Heart left ventricle (tissue), 16 donors: ENCODE data around the gene CMTR2. TPM values are rescaled to one million over a fixed set of nuclear protein-coding genes. Genes with fewer than 3 reads are reported as not detected.

ENCODE experiments used
- ATAC-seq, 4 donors: fragments of 200-7000 bp; cut with Tn5 transposase; one replicate each; pipeline ENCODE4 v1.9.1; 2020 to 2022; ENCODE audit warnings: moderate library complexity in 4 of 4, mild to moderate bottlenecking in 3 of 4, moderate number of reproducible peaks in 1 of 4
- DNase-seq, 5 donors: peaks; one replicate each; pipeline ENCODE4 v3.0.0-alpha.2; 2020
- H3K27ac ChIP-seq, 12 donors: fragments of 200-600 bp; sonication (generic) in 4 of 12; one replicate each; pipeline versions ENCODE4 v1.5.0 to v1.8.0; 2016 to 2022; ENCODE audit warnings: mild to moderate bottlenecking in 2 of 12
- H3K27me3 ChIP-seq, 9 donors: fragments of 200-600 bp; sonication (generic) in 2 of 9; one replicate each; pipeline versions ENCODE4 v1.5.1 to v1.8.0; 2016 to 2022; ENCODE audit warnings: mild to moderate bottlenecking in 3 of 9
- H3K36me3 ChIP-seq, 9 donors: fragments of 200-600 bp; sonication (generic) in 2 of 9; one replicate each; pipeline versions ENCODE4 v1.5.0 to v1.8.0; 2018 to 2022; ENCODE audit warnings: mild to moderate bottlenecking in 2 of 9
- H3K4me1 ChIP-seq, 12 donors: fragments of 200-600 bp; sonication (generic) in 4 of 12; one replicate each; pipeline versions ENCODE4 v1.5.0 to v1.8.0; 2016 to 2022; ENCODE audit warnings: mild to moderate bottlenecking in 3 of 12
- H3K4me3 ChIP-seq, 12 donors: fragments of 200-600 bp; sonication (generic) in 4 of 12; one replicate each; pipeline versions ENCODE4 v1.5.0 to v1.8.0; 2017 to 2022; ENCODE audit warnings: mild to moderate bottlenecking in 9 of 12, moderate library complexity in 4 of 12
- H3K9me3 ChIP-seq, 12 donors: fragments of 200-600 bp; sonication (generic) in 4 of 12; one replicate each; pipeline versions ENCODE4 v1.5.0 to v1.8.0; 2016 to 2022; ENCODE audit warnings: mild to moderate bottlenecking in 1 of 12
- POLR2A ChIP-seq, 2 donors: fragments of 450-650 bp; IDR thresholded peaks; one replicate each; pipeline ENCODE4 v1.6.1; 2017; ENCODE audit warnings: antibody characterized with exemption in 2 of 2, mild to moderate bottlenecking in 2 of 2, moderate library complexity in 2 of 2
- WGBS, 4 donors: extraction: QIAGEN DNeasy Blood & Tissue Kit in 2 of 4; methylation state at CpG; one replicate each; pipeline versions ENCODE4 v1.1.5 to v1.1.7; 2013 to 2018; 5-methylcytosine and 5-hydroxymethylcytosine counted together
- intact Hi-C, 10 donors: fragments of 100-400 bp; cut with DNase I; formaldehyde crosslinking; loops; one replicate each; pipeline versions ENCODE4 v1.11.1 to v1.14.2; 2022
- polyA plus RNA-seq, 2 donors: library from polyadenylated mRNA; stranded (reverse); fragments of 200-250 nt; gene quantifications; one replicate each; pipeline ENCODE4 v1.2.3, GENCODE V29; 2013
- total RNA-seq, 9 donors: library from RNA; depleted of rRNA in 2 of 9; stranded (reverse); fragments of >200 nt in 2 of 9; fragmentation: NEBNext Ultra II Directional in 3 of 9; extraction: Animal tissue kit (Norgen Biotek cat#: 25700) in 3 of 9; gene quantifications; one replicate each; pipeline versions ENCODE4 v1.1.0 to v1.2.4, GENCODE V29; 2016 to 2023
- TF ChIP-seq, protein P1 (sequence below), 12 donors: fragments of 200-600 bp; sonication (generic) in 4 of 12; IDR thresholded peaks; one replicate each; pipeline versions ENCODE4 v1.5.0 to v1.8.0; 2018 to 2022; ENCODE audit warnings: antibody characterized with exemption in 12 of 12, mild to moderate bottlenecking in 5 of 12
- donor health status: ischemic (EF 13 %, LVEDD 7.1; RV severe dilation, severe dysfunction).
- donor health status: healthy with polysubstance abuse.
- donor health status: DM: no; HTN: yes; CAD: no.
- donor health status: DM: no; HTN: no; CAD: no.
- donor health status: ischemic (EF 25% LVEDD 6.9; RV normal size, moderate dysfunction).
- donor health status: ischemic (EF 25% LVEDD 5.7; RV mildly dilated, moderate dysfunction).
- donor health status: healthy.
- donor health status: DM: yes; HTN: yes; CAD: no.
- donor health status: ischemic (EF 35%, LVEDD 5.7; RV mildly dilated, moderate dysfunction).
- donor health status: nonischemic (EF 11% LVEDD 7.7; RV severe dilation, severe dysfunction).
- donor health status: DM: yes; HTN: yes; CAD: no.
- donor health status: PGD.
- donor health status: ischemic (EF 29% LVEDD 5.4; RV normal size, mild dysfunction).
- donor health status: nonischemic (EF 23%, LVEDD 6.1; RV moderate dilation, normal function).

Gene CMTR2
- total and polyA plus RNA-seq, 11 donors = 2.4 to 13.4 (median 9.2) TPM

- ATAC-seq (no peak), DNase-seq (no peak)
- intact Hi-C loops = no loop called here
- TF ChIP-seq POLR2A (IDR thresholded peaks at IDR 0.05) = no peak
- Histone ChIP-seq H3K27ac (no peak overlapping the region), H3K4me1 (no peaks in the 10 kb centered on the region), H3K27me3 (peaks cover 0 to 12% (median 0%) of the 10 kb centered on the region in 9 donors), H3K36me3 (no peaks in the 10 kb centered on the region), H3K4me3 (no peak overlapping the region), H3K9me3 (no peaks in the 10 kb centered on the region)
- 82 to 89% (median 85%) methylated on average over 3 of the region's 3 CpGs for WGBS, 4 donors
These were observed 25.6 kb downstream of the CMTR2 start for GRCh38 chr16:71263582-71263981.

DNA sequence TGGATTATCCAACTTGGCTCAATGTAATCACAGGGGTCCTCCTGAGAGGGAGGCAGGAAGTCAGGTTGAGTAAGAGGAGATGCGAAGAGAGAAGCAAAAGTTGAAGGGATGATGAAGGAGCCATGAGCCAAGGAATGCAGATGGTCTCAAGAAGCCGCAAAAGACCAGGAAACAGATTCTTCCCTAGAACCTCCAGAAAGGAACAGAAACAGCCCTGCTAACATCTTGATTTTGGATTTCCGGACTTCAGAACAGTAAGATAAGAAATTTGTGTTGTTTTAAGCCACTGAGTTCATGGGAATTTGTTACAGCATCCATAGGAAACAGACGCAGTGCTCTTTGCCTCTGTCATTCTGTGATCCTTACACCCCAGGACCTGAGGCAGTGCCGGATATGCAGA is 26.8 kb downstream of the CMTR2 start:
- H3K4me3 ChIP-seq = no peak overlapping the region
- H3K9me3 ChIP-seq = no peaks in the 10 kb centered on the region
- intact Hi-C loops = no loop called here
- no peak for DNase-seq
- no peaks in the 10 kb centered on the region for H3K4me1 ChIP-seq
- peaks cover 0 to 12% (median 0%) of the 10 kb centered on the region in 9 donors for H3K27me3 ChIP-seq
- ATAC-seq = no peak
- 56 to 63% (median 59%) methylated on average over 5 of the region's 5 CpGs for WGBS, 4 donors
- TF ChIP-seq, protein P1, sequence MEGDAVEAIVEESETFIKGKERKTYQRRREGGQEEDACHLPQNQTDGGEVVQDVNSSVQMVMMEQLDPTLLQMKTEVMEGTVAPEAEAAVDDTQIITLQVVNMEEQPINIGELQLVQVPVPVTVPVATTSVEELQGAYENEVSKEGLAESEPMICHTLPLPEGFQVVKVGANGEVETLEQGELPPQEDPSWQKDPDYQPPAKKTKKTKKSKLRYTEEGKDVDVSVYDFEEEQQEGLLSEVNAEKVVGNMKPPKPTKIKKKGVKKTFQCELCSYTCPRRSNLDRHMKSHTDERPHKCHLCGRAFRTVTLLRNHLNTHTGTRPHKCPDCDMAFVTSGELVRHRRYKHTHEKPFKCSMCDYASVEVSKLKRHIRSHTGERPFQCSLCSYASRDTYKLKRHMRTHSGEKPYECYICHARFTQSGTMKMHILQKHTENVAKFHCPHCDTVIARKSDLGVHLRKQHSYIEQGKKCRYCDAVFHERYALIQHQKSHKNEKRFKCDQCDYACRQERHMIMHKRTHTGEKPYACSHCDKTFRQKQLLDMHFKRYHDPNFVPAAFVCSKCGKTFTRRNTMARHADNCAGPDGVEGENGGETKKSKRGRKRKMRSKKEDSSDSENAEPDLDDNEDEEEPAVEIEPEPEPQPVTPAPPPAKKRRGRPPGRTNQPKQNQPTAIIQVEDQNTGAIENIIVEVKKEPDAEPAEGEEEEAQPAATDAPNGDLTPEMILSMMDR (IDR thresholded peaks at IDR 0.05) = no peak
- no peak for TF ChIP-seq POLR2A (IDR thresholded peaks at IDR 0.05)
- H3K27ac ChIP-seq = no peak overlapping the region
- H3K36me3 ChIP-seq = no peaks in the 10 kb centered on the region

- Histone ChIP-seq H3K27me3 (peaks cover 0 to 12% (median 0%) of the 10 kb centered on the region in 9 donors), H3K4me3 (no peak overlapping the region), H3K9me3 (no peaks in the 10 kb centered on the region), H3K36me3 (no peaks in the 10 kb centered on the region), H3K4me1 (no peaks in the 10 kb centered on the region), H3K27ac (no peak overlapping the region)
- intact Hi-C loops = no loop called here
- DNase-seq (no peak), ATAC-seq (no peak)
- no peak for TF ChIP-seq POLR2A (IDR thresholded peaks at IDR 0.05)
- TF ChIP-seq, protein P1 (IDR thresholded peaks at IDR 0.05) = no peak
These were observed 28.2 kb downstream of the CMTR2 start for GRCh38 chr16:71260995-71261394.

GRCh38 chr16:71259086-71259485 is 30.1 kb downstream of the CMTR2 start:
- DNase-seq (no peak), ATAC-seq (no peak)
- no peak overlapping the region for H3K27ac ChIP-seq
- peaks cover 0 to 12% (median 0%) of the 10 kb centered on the region in 9 donors for H3K27me3 ChIP-seq
- intact Hi-C loops = no loop called here
- H3K9me3 ChIP-seq = no peaks in the 10 kb centered on the region
- 63 to 72% (median 67%) methylated on average over 5 of the region's 5 CpGs for WGBS, 4 donors
- peaks cover 0 to 6% (median 0%) of the 10 kb centered on the region in 12 donors for H3K4me1 ChIP-seq
- no peak overlapping the region for H3K4me3 ChIP-seq
- TF ChIP-seq POLR2A (IDR thresholded peaks at IDR 0.05) = no peak
- TF ChIP-seq, protein P1 (IDR thresholded peaks at IDR 0.05) = no peak
- no peaks in the 10 kb centered on the region for H3K36me3 ChIP-seq

- H3K9me3 ChIP-seq = no peaks in the 10 kb centered on the region
- H3K4me3 ChIP-seq = no peak overlapping the region
- peaks cover 0 to 10% (median 0%) of the 10 kb centered on the region in 9 donors for H3K27me3 ChIP-seq
- no peak for ATAC-seq
- TF ChIP-seq POLR2A (IDR thresholded peaks at IDR 0.05) = no peak
- TF ChIP-seq, protein P1 (IDR thresholded peaks at IDR 0.05) = no peak
- no peak for DNase-seq
- WGBS, 4 donors = 78 to 82% (median 79%) methylated on average over 1 of the region's 1 CpG
- intact Hi-C loops = no loop called here
- peaks cover 0 to 6% (median 0%) of the 10 kb centered on the region in 12 donors for H3K4me1 ChIP-seq
- no peaks in the 10 kb centered on the region for H3K36me3 ChIP-seq
- no peak overlapping the region for H3K27ac ChIP-seq
These were observed 30.8 kb downstream of the CMTR2 start for GRCh38 chr16:71258372-71258771.
